Peyer's patch (tissue), 4 donors: Measurements from ENCODE around the gene CGB3.
"Not testable (repeated sequence)": the region's sequence is repeated elsewhere in the genome, so short reads cannot be mapped to it uniquely, and the experiment has no call there.

Source experiments
- CTCF ChIP-seq, 6 experiments: fragments of 450-650 bp in 4 of 6; fragments of 200-600 bp in 2 of 6; sonication (generic) in 1 of 6; IDR thresholded peaks; one replicate each; pipeline ENCODE4 v1.5.1; 2017 to 2019; ENCODE audit warnings: antibody characterized with exemption in 6 of 6, mild to moderate bottlenecking in 3 of 6, moderate library complexity in 1 of 6
- POLR2A ChIP-seq, 2 donors: fragments of 450-650 bp; IDR thresholded peaks; one replicate each; pipeline ENCODE4 v1.5.1; 2017; ENCODE audit warnings: antibody characterized with exemption in 2 of 2, mild to moderate bottlenecking in 2 of 2, moderate library complexity in 2 of 2

- not testable (repeated sequence) for TF ChIP-seq CTCF, POLR2A (IDR thresholded peaks at IDR 0.05)
Observed at GRCh38 chr19:49043548-49043947, 19.4 kb upstream of the CGB3 start, which contains the start of gene CGB5.
